ENCODE data around the gene AMBRA1.
A peak's percentile ranks its signal among the peaks of the same experiment; 100 is the strongest.

The AMBRA1 gene

DNA sequence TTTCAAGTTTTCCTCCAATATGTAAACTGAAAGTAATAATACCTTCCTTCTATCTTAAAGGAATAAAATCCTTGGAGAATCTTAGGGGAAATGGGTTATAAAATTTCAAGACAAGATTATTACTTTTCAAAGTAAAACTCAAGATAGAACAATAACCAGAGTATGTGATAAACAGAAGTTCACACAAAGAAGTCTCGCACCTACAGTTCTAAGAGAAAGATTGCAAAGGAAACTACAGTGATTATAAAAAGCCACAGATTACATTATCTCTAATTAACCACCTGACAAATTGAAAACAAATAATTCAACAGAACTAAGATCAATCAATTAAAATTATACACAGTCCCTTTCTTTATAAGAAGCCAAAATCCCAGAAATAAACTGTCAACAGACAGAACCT, 34.0 kb downstream of the AMBRA1 start:
- TF ChIP-seq MAX (IDR thresholded peaks at IDR 0.05) (no peak), TEAD4 (IDR thresholded peaks at IDR 0.05) (no peak), CREB1 (IDR thresholded peaks at IDR 0.05; ENCODE audit: low read depth) (no peak), TAF1 (IDR thresholded peaks at IDR 0.05; ENCODE audit: low read depth) (no peak), USF1 (IDR thresholded peaks at IDR 0.05) (no peak), YY1 (IDR thresholded peaks at IDR 0.05; ENCODE audit: low read depth) (no peak)

DNA sequence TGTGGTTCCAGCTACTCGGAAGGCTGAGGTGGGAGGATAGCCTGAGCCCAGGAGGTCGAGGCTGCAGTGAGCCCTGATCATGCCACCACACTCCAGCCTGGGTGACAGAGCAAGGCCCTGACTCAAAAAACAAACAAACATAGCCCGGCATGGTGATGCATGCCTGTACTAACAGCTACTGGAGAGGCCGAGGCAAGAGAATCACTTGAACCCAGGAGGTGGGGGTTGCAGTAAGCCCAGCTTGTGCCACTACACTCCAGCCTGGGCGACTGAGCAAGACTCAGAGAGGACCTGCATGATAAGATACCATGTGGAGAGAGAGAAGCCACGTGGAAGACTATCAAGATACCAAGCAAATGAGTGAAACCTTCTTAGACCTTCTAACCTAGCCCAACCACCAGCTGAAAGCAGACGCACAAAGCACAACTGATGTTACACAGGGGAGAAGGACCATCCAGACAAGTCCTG, 36.1 kb downstream of the AMBRA1 start:
- TF ChIP-seq RAD21 (IDR thresholded peaks at IDR 0.05; ENCODE audit: low read depth), result no peak
- TF ChIP-seq ZBTB7A (IDR thresholded peaks at IDR 0.05; ENCODE audit: low read depth), result no peak
- TF ChIP-seq YY1 (IDR thresholded peaks at IDR 0.05; ENCODE audit: low read depth), result no peak
- TF ChIP-seq FOXM1 (IDR thresholded peaks at IDR 0.05; ENCODE audit: borderline replicate concordance, low read depth), result no peak
- no peak for TF ChIP-seq TEAD4 (IDR thresholded peaks at IDR 0.05)
- no peak for TF ChIP-seq MAX (IDR thresholded peaks at IDR 0.05)
- no peak for TF ChIP-seq CREB1 (IDR thresholded peaks at IDR 0.05; ENCODE audit: low read depth)
- no peak for TF ChIP-seq CEBPB (IDR thresholded peaks at IDR 0.05)
- TF ChIP-seq EP300 (IDR thresholded peaks at IDR 0.05; ENCODE audit: borderline replicate concordance), result no peak
- no peak for TF ChIP-seq USF1 (IDR thresholded peaks at IDR 0.05)
- no peak for TF ChIP-seq EGR1 (IDR thresholded peaks at IDR 0.05)
- TF ChIP-seq REST (IDR thresholded peaks at IDR 0.05; ENCODE audit: low read depth), result no peak
- no peak for TF ChIP-seq NFIC (IDR thresholded peaks at IDR 0.05)
- TF ChIP-seq TAF1 (IDR thresholded peaks at IDR 0.05; ENCODE audit: low read depth), result no peak
- no peak for TF ChIP-seq TCF12 (IDR thresholded peaks at IDR 0.05; ENCODE audit: low read depth)

DNA sequence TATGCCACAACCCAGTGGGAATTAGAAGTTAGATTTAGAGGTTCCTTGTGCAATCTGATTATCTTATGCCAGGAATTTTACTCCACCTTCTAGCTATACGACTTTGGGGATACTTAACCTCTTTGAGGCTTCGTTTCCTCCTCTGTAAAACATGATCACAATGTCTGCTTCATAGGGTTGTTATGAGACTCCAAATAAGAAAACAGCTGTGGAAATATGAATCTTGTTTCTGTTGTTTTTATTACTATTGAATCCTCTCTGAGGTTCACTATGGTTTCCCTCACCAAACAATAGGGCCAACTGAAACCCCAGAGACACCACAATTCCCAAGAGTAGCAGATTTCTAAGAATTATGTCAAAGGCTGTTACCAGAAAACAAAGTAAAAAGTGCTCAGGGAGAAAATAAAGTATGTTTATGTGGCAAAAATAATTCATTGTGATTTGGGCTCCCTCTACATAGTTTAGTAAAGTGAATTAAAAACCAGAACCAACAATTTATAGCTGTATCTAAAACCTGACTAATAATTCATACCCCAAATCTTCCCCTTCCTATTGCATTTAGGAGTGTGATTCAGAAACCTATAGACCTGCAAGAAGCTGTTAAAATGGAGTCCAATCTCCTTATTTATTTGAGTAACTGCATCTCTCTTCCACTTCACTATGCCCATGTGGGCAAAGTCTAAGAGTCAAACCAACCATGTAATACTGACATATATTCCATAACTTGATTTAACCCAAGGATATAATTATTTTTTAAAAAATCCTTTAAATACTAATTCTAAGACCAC, 38.4 kb downstream of the AMBRA1 start:
- TF ChIP-seq NFIC (IDR thresholded peaks at IDR 0.05), result no peak
- TF ChIP-seq TEAD4 (IDR thresholded peaks at IDR 0.05), result no peak
- no peak for TF ChIP-seq TAF1 (IDR thresholded peaks at IDR 0.05; ENCODE audit: low read depth)
- TF ChIP-seq ZBTB7A (IDR thresholded peaks at IDR 0.05; ENCODE audit: low read depth), result no peak
- TF ChIP-seq REST (IDR thresholded peaks at IDR 0.05; ENCODE audit: low read depth), result no peak
- TF ChIP-seq FOXM1 (IDR thresholded peaks at IDR 0.05; ENCODE audit: borderline replicate concordance, low read depth), result no peak
- no peak for TF ChIP-seq MAX (IDR thresholded peaks at IDR 0.05)
- no peak for TF ChIP-seq EGR1 (IDR thresholded peaks at IDR 0.05)
- no peak for TF ChIP-seq USF1 (IDR thresholded peaks at IDR 0.05)
- TF ChIP-seq EP300 (IDR thresholded peaks at IDR 0.05; ENCODE audit: borderline replicate concordance), result no peak
- TF ChIP-seq CREB1 (IDR thresholded peaks at IDR 0.05; ENCODE audit: low read depth), result no peak
- TF ChIP-seq TCF12 (IDR thresholded peaks at IDR 0.05; ENCODE audit: low read depth), result no peak
- no peak for TF ChIP-seq RAD21 (IDR thresholded peaks at IDR 0.05; ENCODE audit: low read depth)
- TF ChIP-seq YY1 (IDR thresholded peaks at IDR 0.05; ENCODE audit: low read depth), result no peak
- no peak for TF ChIP-seq CEBPB (IDR thresholded peaks at IDR 0.05)

DNA sequence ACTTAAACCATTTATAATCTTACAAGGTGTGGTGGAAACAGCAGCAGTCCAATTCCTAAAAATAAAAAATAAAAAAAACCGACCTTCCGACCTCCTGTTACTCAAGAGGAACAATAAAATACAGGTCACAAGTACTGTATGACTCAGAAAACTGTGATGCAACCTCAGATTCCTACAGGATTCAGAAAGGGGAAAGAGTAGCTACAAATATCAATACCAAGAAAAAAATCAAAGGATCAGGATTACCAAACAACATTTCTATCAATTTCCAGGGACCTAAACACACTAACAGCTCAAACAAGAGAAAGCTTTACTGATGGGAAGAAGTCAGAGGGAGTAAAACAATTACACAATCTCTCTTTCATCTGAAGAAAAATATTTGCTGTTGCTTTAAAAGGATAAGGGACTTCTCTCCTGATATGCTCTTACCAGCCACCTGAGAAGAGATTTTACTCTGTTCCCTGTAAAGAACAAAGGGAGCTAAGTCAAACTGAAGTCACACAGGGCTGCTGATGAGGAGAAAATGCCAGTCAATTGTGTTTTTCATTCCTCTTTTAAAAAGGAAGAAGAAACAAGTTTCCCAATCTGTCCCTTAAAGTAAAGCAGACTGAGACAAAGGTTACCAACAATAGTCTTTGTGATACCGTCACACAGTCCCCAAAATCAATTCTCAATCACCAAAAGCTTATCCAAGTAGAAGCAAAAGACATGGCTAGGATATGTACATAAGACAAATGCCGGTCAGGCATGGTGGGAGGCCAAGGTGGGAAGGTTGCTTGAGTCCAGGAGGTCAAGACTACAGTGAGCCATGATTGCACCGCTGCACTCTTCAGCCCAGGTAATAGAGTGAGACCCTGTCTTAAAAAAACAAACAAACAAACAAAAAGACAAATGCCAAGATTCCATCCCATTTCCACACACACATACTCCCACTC, 39.3 kb downstream of the AMBRA1 start:
- TF ChIP-seq RAD21 (IDR thresholded peaks at IDR 0.05; ENCODE audit: low read depth) (no peak), TEAD4 (IDR thresholded peaks at IDR 0.05) (peak; percentile 57), CEBPB (IDR thresholded peaks at IDR 0.05) (peak; percentile 98)

All from Ishikawa (cell line).